ENCODE results near the gene SPECC1.
"Not testable (repeated sequence)": the region's sequence is repeated elsewhere in the genome, so short reads cannot be mapped to it uniquely, and the experiment has no call there.

Gene SPECC1

DNA sequence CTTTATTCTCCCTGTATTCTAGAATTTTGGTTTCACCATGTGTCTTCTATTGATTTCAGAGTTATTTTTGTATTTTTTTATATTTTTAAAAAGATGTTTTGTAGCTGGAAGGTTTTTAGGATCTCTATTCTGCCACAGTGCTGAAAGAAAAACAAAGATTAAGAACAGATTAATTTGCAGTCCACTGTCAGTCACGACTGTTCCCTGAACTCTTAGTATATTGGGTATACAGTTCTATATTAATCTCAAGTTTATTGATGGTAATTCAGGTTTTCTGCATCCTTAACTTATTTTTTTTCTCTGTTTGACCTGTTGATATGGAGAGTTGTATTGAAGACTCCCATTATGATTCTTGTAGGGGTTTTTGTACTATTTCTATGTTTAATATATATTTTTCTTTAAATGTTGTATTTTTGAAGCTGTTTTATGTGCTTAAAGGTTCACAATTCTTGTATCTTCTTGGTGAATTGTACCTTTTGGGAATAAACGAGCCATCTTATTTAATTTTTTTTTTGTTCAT lies 2.9 kb downstream of the SPECC1 start:
- no peaks in the 10 kb centered on the region for H3K36me3 ChIP-seq (ENCODE audit: control insufficient read depth in 1 of 2, insufficient read depth in 2 of 2, low read depth in 1 of 2, low read length in 2 of 2)
- no peak overlapping the region for H3K27ac ChIP-seq (ENCODE audit: low read length, poor library complexity, severe bottlenecking)
- no peak overlapping the region for H2BK15ac ChIP-seq (ENCODE audit: low read depth, poor library complexity, severe bottlenecking)
- H3K9me3 ChIP-seq (ENCODE audit: control insufficient read depth, low read length), result no peaks in the 10 kb centered on the region
- no peak overlapping the region for H2BK120ac ChIP-seq (ENCODE audit: low read depth, low read length)
- H3K23ac ChIP-seq (ENCODE audit: low read length in 2 of 2), result no peak overlapping the region
- H3K27me3 ChIP-seq (ENCODE audit: control insufficient read depth in 1 of 2, insufficient read depth in 1 of 2, low read length in 2 of 2), result peaks cover 2 to 15% of the 10 kb centered on the region in 2 experiments
- H3K9ac ChIP-seq (ENCODE audit: low read length), result no peak overlapping the region
- no peak overlapping the region for H4K91ac ChIP-seq (ENCODE audit: low read length)
- H3K4me1 ChIP-seq (ENCODE audit: control insufficient read depth, insufficient read depth, low read depth, low read length), result peaks cover 11% of the 10 kb centered on the region
- no peak overlapping the region for H2BK12ac ChIP-seq (ENCODE audit: low read length in 2 of 2)
- no peak overlapping the region for H3K4ac ChIP-seq (ENCODE audit: low read depth in 1 of 2, low read length in 2 of 2)
- no peak overlapping the region for H3K14ac ChIP-seq (ENCODE audit: low read length in 2 of 2)
- no peak for DNase-seq
- no peak overlapping the region for H3K4me2 ChIP-seq (ENCODE audit: low read length, poor library complexity, severe bottlenecking)
- no CpG with 5 or more reads among the region's 2 CpGs for WGBS
- no peak overlapping the region for H2BK5ac ChIP-seq (ENCODE audit: low read depth, low read length, poor library complexity, severe bottlenecking)
- H4K8ac ChIP-seq (ENCODE audit: low read length), result no peak overlapping the region
- no peaks in the 10 kb centered on the region for H3K79me1 ChIP-seq (replicated peaks; ENCODE audit: low read length, poor library complexity, severe bottlenecking)
- H2AK5ac ChIP-seq (ENCODE audit: low read length, severe bottlenecking), result no peak overlapping the region
- H2AFZ ChIP-seq (ENCODE audit: low read depth, low read length), result no peak overlapping the region
- H3K4me3 ChIP-seq (ENCODE audit: insufficient read depth in 1 of 2, low read depth in 1 of 2, low read length in 2 of 2), result no peak overlapping the region
- no peak overlapping the region for H3K18ac ChIP-seq (ENCODE audit: low read depth in 1 of 2, low read length in 2 of 2)

DNA sequence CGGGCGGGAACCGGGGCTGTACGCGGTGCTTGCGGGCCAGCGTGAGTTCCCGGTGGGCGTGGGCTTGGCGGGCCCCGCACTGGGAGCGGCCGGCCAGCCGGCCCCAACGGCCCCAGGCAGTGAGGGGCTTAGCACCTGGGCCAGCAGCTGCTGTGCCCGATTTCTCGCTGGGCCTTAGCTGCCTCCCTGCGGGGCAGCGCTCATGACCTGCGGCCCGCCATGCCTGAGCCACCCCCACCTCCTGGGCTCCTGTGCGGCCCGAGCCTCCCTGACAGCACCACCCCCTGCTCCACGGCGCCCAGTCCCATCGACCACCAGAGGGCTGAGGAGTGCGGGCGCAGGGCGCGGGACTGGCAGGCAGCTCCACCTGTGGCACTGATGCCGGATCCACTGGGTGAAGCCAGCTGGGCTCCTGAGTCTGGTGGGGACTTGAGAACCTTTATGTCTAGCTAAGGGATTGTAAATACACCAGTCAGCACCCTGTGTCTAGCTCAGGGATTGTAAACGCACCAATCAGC lies 7.4 kb downstream of the SPECC1 start:
- H3K4me2 ChIP-seq (ENCODE audit: low read length, poor library complexity, severe bottlenecking); H2BK120ac ChIP-seq (ENCODE audit: low read depth, low read length); H2AK5ac ChIP-seq (ENCODE audit: low read length, severe bottlenecking); H3K18ac ChIP-seq (ENCODE audit: low read depth in 1 of 2, low read length in 2 of 2); H4K8ac ChIP-seq (ENCODE audit: low read length); H3K4me1 ChIP-seq (ENCODE audit: control insufficient read depth, insufficient read depth, low read depth, low read length); H3K4me3 ChIP-seq (ENCODE audit: insufficient read depth in 1 of 2, low read depth in 1 of 2, low read length in 2 of 2); H2BK5ac ChIP-seq (ENCODE audit: low read depth, low read length, poor library complexity, severe bottlenecking); H2BK15ac ChIP-seq (ENCODE audit: low read depth, poor library complexity, severe bottlenecking); H3K4ac ChIP-seq (ENCODE audit: low read depth in 1 of 2, low read length in 2 of 2); H3K14ac ChIP-seq (ENCODE audit: low read length in 2 of 2); H2BK12ac ChIP-seq (ENCODE audit: low read length in 2 of 2); DNase-seq; H3K36me3 ChIP-seq (ENCODE audit: control insufficient read depth in 1 of 2, insufficient read depth in 2 of 2, low read depth in 1 of 2, low read length in 2 of 2); H3K79me1 ChIP-seq (replicated peaks; ENCODE audit: low read length, poor library complexity, severe bottlenecking); H2AFZ ChIP-seq (ENCODE audit: low read depth, low read length); H3K27me3 ChIP-seq (ENCODE audit: control insufficient read depth in 1 of 2, insufficient read depth in 1 of 2, low read length in 2 of 2); H3K9me3 ChIP-seq (ENCODE audit: control insufficient read depth, low read length); H4K91ac ChIP-seq (ENCODE audit: low read length); H3K9ac ChIP-seq (ENCODE audit: low read length); H3K27ac ChIP-seq (ENCODE audit: low read length, poor library complexity, severe bottlenecking): not testable (repeated sequence)
- peak overlapping the region in 1 of 2 experiments; percentile 24 for H3K23ac ChIP-seq (ENCODE audit: low read length in 2 of 2)
- WGBS, result 99% methylated on average over 19 of the region's 32 CpGs

DNA sequence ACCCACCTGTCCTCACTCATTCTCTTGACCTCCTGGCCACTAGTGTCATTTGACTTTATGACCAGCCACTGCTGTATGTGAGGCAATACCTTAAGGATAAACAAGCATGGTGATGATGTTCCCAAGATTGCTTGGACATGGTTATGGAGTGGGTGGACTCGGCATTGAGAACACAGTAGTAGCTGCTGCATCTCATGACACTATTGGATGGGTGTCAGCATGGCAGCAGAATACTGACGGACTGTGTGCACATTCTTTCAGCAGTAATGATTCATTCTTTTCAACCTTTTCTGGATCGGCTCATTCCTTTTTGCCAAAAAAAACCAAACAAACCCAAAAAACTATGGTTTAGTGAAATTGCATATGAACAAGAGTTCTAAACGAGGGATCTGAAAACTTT lies 13.5 kb downstream of the SPECC1 start:
- H3K36me3 ChIP-seq (ENCODE audit: control insufficient read depth in 1 of 2, insufficient read depth in 2 of 2, low read depth in 1 of 2, low read length in 2 of 2), result no peaks in the 10 kb centered on the region
- H3K4me3 ChIP-seq (ENCODE audit: insufficient read depth in 1 of 2, low read depth in 1 of 2, low read length in 2 of 2), result no peak overlapping the region
- no peak overlapping the region for H3K4ac ChIP-seq (ENCODE audit: low read depth in 1 of 2, low read length in 2 of 2)
- no peak overlapping the region for H4K91ac ChIP-seq (ENCODE audit: low read length)
- peaks cover 0 to 17% of the 10 kb centered on the region in 2 experiments for H3K27me3 ChIP-seq (ENCODE audit: control insufficient read depth in 1 of 2, insufficient read depth in 1 of 2, low read length in 2 of 2)
- no peaks in the 10 kb centered on the region for H3K9me3 ChIP-seq (ENCODE audit: control insufficient read depth, low read length)
- H3K4me1 ChIP-seq (ENCODE audit: control insufficient read depth, insufficient read depth, low read depth, low read length), result no peaks in the 10 kb centered on the region
- no peak overlapping the region for H2AFZ ChIP-seq (ENCODE audit: low read depth, low read length)
- H4K8ac ChIP-seq (ENCODE audit: low read length), result no peak overlapping the region
- no peak overlapping the region for H3K4me2 ChIP-seq (ENCODE audit: low read length, poor library complexity, severe bottlenecking)
- no peak for DNase-seq
- H2BK120ac ChIP-seq (ENCODE audit: low read depth, low read length), result no peak overlapping the region
- no peaks in the 10 kb centered on the region for H3K79me1 ChIP-seq (replicated peaks; ENCODE audit: low read length, poor library complexity, severe bottlenecking)
- H3K14ac ChIP-seq (ENCODE audit: low read length in 2 of 2), result no peak overlapping the region
- no peak overlapping the region for H3K9ac ChIP-seq (ENCODE audit: low read length)
- H2BK12ac ChIP-seq (ENCODE audit: low read length in 2 of 2), result no peak overlapping the region
- H3K23ac ChIP-seq (ENCODE audit: low read length in 2 of 2), result no peak overlapping the region
- no peak overlapping the region for H2BK15ac ChIP-seq (ENCODE audit: low read depth, poor library complexity, severe bottlenecking)
- H3K27ac ChIP-seq (ENCODE audit: low read length, poor library complexity, severe bottlenecking), result no peak overlapping the region
- H2AK5ac ChIP-seq (ENCODE audit: low read length, severe bottlenecking), result no peak overlapping the region
- H3K18ac ChIP-seq (ENCODE audit: low read depth in 1 of 2, low read length in 2 of 2), result no peak overlapping the region
- 60% methylated on average over 3 of the region's 4 CpGs for WGBS
- no peak overlapping the region for H2BK5ac ChIP-seq (ENCODE audit: low read depth, low read length, poor library complexity, severe bottlenecking)

DNA sequence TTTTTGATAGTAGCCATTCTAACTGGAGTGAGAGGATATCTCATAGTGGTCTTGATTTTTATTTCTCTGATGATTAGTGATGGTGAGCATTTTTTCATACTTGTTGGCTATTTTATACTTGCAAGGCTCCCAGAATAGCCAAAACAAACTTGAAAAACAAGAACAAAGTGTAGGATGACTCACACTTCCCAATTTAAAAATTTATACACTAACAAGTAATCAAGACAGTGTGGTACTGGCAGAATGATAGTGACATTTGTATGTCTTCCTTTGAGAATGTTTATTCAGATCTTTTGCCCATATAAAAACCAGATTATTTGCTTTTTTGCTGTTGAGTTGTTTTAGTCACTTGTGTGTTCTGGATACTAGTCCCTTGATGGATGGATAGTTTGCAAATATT lies 17.8 kb downstream of the SPECC1 start:
- Histone ChIP-seq H3K27me3 (ENCODE audit: control insufficient read depth in 1 of 2, insufficient read depth in 1 of 2, low read length in 2 of 2) (peaks cover 0 to 12% of the 10 kb centered on the region in 2 experiments), H2BK120ac (ENCODE audit: low read depth, low read length) (no peak overlapping the region), H3K4me1 (ENCODE audit: control insufficient read depth, insufficient read depth, low read depth, low read length) (no peaks in the 10 kb centered on the region), H2BK12ac (ENCODE audit: low read length in 2 of 2) (no peak overlapping the region), H4K8ac (ENCODE audit: low read length) (no peak overlapping the region), H2AK5ac (ENCODE audit: low read length, severe bottlenecking) (no peak overlapping the region), H4K91ac (ENCODE audit: low read length) (no peak overlapping the region), H3K36me3 (ENCODE audit: control insufficient read depth in 1 of 2, insufficient read depth in 2 of 2, low read depth in 1 of 2, low read length in 2 of 2) (no peaks in the 10 kb centered on the region), H3K4me3 (ENCODE audit: insufficient read depth in 1 of 2, low read depth in 1 of 2, low read length in 2 of 2) (no peak overlapping the region), H3K79me1 (replicated peaks; ENCODE audit: low read length, poor library complexity, severe bottlenecking) (no peaks in the 10 kb centered on the region), H3K14ac (ENCODE audit: low read length in 2 of 2) (no peak overlapping the region), H2BK5ac (ENCODE audit: low read depth, low read length, poor library complexity, severe bottlenecking) (no peak overlapping the region), H3K27ac (ENCODE audit: low read length, poor library complexity, severe bottlenecking) (no peak overlapping the region), H3K9ac (ENCODE audit: low read length) (no peak overlapping the region), H3K23ac (ENCODE audit: low read length in 2 of 2) (no peak overlapping the region), H3K4ac (ENCODE audit: low read depth in 1 of 2, low read length in 2 of 2) (no peak overlapping the region), H2BK15ac (ENCODE audit: low read depth, poor library complexity, severe bottlenecking) (no peak overlapping the region), H3K9me3 (ENCODE audit: control insufficient read depth, low read length) (no peaks in the 10 kb centered on the region), H2AFZ (ENCODE audit: low read depth, low read length) (no peak overlapping the region), H3K4me2 (ENCODE audit: low read length, poor library complexity, severe bottlenecking) (no peak overlapping the region), H3K18ac (ENCODE audit: low read depth in 1 of 2, low read length in 2 of 2) (no peak overlapping the region)
- no peak for DNase-seq

Measured in mesenchymal stem cell (in vitro differentiated cells and primary cell).